Ishikawa (cell line): Measurements from ENCODE around the gene NUP50.

Source experiments
- CEBPB ChIP-seq: IDR thresholded peaks from 2 replicates; pipeline ENCODE4 v1.6.1; 2012
- CREB1 ChIP-seq: IDR thresholded peaks from 2 replicates; pipeline ENCODE4 v1.6.1; 2012; ENCODE audit warnings: low read depth
- EGR1 ChIP-seq: IDR thresholded peaks from 2 replicates; pipeline ENCODE4 v1.6.1; 2012
- EP300 ChIP-seq: IDR thresholded peaks from 2 replicates; pipeline ENCODE4 v1.6.1; 2012; ENCODE audit warnings: borderline replicate concordance
- FOXM1 ChIP-seq: IDR thresholded peaks from 2 replicates; pipeline ENCODE4 v1.6.1; 2012; ENCODE audit warnings: low read depth, borderline replicate concordance
- MAX ChIP-seq: IDR thresholded peaks from 2 replicates; pipeline ENCODE4 v1.6.1; 2012
- NFIC ChIP-seq: IDR thresholded peaks from 2 replicates; pipeline ENCODE4 v1.6.1; 2012
- RAD21 ChIP-seq: IDR thresholded peaks from 2 replicates; pipeline ENCODE4 v1.6.1; 2012; ENCODE audit warnings: low read depth
- REST ChIP-seq: IDR thresholded peaks from 2 replicates; pipeline ENCODE4 v1.6.1; 2012; ENCODE audit warnings: low read depth, mild to moderate bottlenecking
- USF1 ChIP-seq: IDR thresholded peaks from 2 replicates; pipeline ENCODE4 v1.6.1; 2012
- YY1 ChIP-seq: IDR thresholded peaks from 2 replicates; pipeline ENCODE4 v1.6.1; 2012; ENCODE audit warnings: low read depth
- ZBTB7A ChIP-seq: IDR thresholded peaks from 2 replicates; pipeline ENCODE4 v1.6.1; 2012; ENCODE audit warnings: low read depth

GRCh38 chr22:45130891-45131290 lies 32.8 kb upstream of the NUP50 start:
- no peak for TF ChIP-seq YY1
- TF ChIP-seq USF1, result no peak
- no peak for TF ChIP-seq FOXM1
- TF ChIP-seq EP300, result no peak
- no peak for TF ChIP-seq RAD21
- TF ChIP-seq EGR1, result no peak
- TF ChIP-seq CREB1, result no peak
- TF ChIP-seq REST, result no peak
- TF ChIP-seq MAX, result no peak
- no peak for TF ChIP-seq ZBTB7A
- TF ChIP-seq NFIC, result no peak
- TF ChIP-seq CEBPB, result no peak
